Karpas-422 (cell line): ENCODE data around the gene RPL22. TPM values are rescaled to one million over a fixed set of nuclear protein-coding genes. Genes with fewer than 3 reads are reported as not detected.

Experiments
- DNase-seq: peaks from one replicate; pipeline ENCODE4 v3.0.0-alpha.2; 2015
- H2AFZ ChIP-seq: fragments of 200-600 bp; sonication (generic); 2 replicates; pipeline ENCODE4 v1.6.1; 2014; ENCODE audit warnings: antibody characterized with exemption, low read length, mixed read lengths
- H3K27ac ChIP-seq: fragments of 200-600 bp; sonication (generic); 2 replicates; pipeline ENCODE4 v1.5.1; 2014; ENCODE audit warnings: mild to moderate bottlenecking, low read length, moderate library complexity
- H3K27me3 ChIP-seq: fragments of 200-600 bp; sonication (generic); 2 replicates; pipeline ENCODE4 v1.6.1; 2014; ENCODE audit warnings: low read length, mixed read lengths
- H3K36me3 ChIP-seq: fragments of 200-600 bp; sonication (generic); 2 replicates; pipeline ENCODE4 v1.6.1; 2014; ENCODE audit warnings: low read length, mixed read lengths; ENCODE audit not compliant: insufficient read depth
- H3K4me1 ChIP-seq: fragments of 200-600 bp; sonication (generic); 2 replicates; pipeline ENCODE4 v1.6.1; 2014; ENCODE audit warnings: mild to moderate bottlenecking, low read length, mixed read lengths
- H3K4me2 ChIP-seq: fragments of 200-600 bp; sonication (generic); 2 replicates; pipeline ENCODE4 v1.6.1; 2014; ENCODE audit warnings: low read length, low read depth, mild to moderate bottlenecking; ENCODE audit not compliant: poor library complexity, severe bottlenecking
- H3K4me3 ChIP-seq: fragments of 200-600 bp; sonication (generic); 2 replicates; pipeline ENCODE4 v1.5.1; 2014; ENCODE audit warnings: mild to moderate bottlenecking, antibody characterized with exemption, low read length, mixed read lengths
- H3K79me2 ChIP-seq: fragments of 200-600 bp; sonication (generic); 2 replicates; pipeline ENCODE4 v1.6.1; 2014; ENCODE audit warnings: mild to moderate bottlenecking, low read length, mixed read lengths
- H3K9ac ChIP-seq: fragments of 200-600 bp; sonication (generic); 2 replicates; pipeline ENCODE4 v1.6.0; 2014; ENCODE audit warnings: low read length
- H3K9me2 ChIP-seq: fragments of 200-600 bp; sonication (generic), shearing (Covaris generic); replicated peaks from 2 replicates; pipeline ENCODE4 v1.6.0; 2014; ENCODE audit warnings: mild to moderate bottlenecking, low read length, moderate library complexity; ENCODE audit not compliant: insufficient read depth
- H3K9me3 ChIP-seq: fragments of 300-700, 200-600 bp; sonication (generic); 2 replicates; pipeline ENCODE4 v1.6.1; 2014; ENCODE audit warnings: low read length, mixed read lengths
- H4K20me1 ChIP-seq: fragments of 200-600 bp; sonication (generic); 2 replicates; pipeline ENCODE4 v1.6.1; 2014; ENCODE audit warnings: mild to moderate bottlenecking, antibody characterized with exemption, low read length, low read depth; ENCODE audit not compliant: insufficient read depth
- total RNA-seq: library from RNA; depleted of rRNA; stranded (reverse); fragments of >200 nt; shearing (Covaris generic); gene quantifications from 2 replicates; pipeline ENCODE4 v1.2.3, GENCODE V29; 2014; ENCODE audit warnings: low replicate concordance

Gene RPL22
- total RNA-seq, 1 experiment from 2014 or later: 183 TPM

DNA sequence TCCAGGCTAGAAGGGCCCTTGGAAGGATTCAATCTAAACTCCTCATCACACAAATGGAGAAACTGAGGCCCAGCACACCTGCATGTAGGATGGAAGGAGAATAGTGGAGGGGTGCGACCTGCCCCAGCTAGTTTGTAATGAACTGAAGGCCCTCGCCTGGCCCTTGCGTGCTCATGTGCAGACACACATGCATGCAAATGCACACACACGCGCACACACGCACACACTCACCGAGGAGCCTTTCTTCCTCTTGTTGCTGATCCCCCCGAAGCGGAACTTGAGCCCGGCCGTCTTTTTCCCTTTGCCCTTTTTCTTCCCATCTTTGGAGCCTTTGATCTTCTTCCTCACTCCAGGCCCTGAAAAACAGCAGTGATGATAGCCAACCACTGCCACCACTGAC lies 47.2 kb downstream of the RPL22 start:
- Histone ChIP-seq H4K20me1 (no peaks in the 10 kb centered on the region), H3K27ac (no peak overlapping the region), H3K79me2 (no peaks in the 10 kb centered on the region), H3K9ac (no peak overlapping the region), H3K4me2 (no peak overlapping the region), H3K4me3 (no peak overlapping the region), H3K36me3 (no peaks in the 10 kb centered on the region), H3K27me3 (no peaks in the 10 kb centered on the region), H2AFZ (no peak overlapping the region), H3K9me2 (no peaks in the 10 kb centered on the region), H3K9me3 (no peaks in the 10 kb centered on the region), H3K4me1 (no peaks in the 10 kb centered on the region)
- no peak for DNase-seq

DNA sequence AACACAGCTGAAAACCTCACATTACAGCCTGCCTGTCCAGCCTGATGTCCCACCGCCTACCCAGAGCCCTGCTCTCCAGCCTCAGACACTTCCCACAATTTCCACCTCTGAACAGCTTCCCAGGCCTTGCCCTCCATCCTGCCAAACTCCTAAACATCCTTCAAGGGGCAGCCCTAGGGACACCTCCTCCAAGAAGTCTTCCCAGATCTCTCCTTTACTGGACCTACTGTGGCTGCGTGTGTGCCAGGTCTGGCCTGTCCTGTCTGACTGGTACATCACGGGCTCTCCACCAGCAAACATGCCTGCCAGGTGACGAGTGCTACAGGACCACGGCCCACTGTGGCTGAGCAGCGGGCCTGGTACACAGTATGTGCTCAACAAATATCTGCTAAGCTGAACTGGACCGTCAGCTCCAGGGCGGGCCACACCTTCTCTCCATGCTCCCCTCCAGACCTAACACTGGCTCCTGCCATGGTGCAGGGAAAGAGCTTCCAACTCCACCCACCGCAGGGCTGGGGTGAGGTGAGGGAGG lies 48.0 kb downstream of the RPL22 start:
- no peak for DNase-seq
- no peak overlapping the region for H3K4me2 ChIP-seq
- no peaks in the 10 kb centered on the region for H3K4me1 ChIP-seq
- H4K20me1 ChIP-seq: no peaks in the 10 kb centered on the region
- no peaks in the 10 kb centered on the region for H3K9me2 ChIP-seq
- no peaks in the 10 kb centered on the region for H3K9me3 ChIP-seq
- H3K27ac ChIP-seq: no peak overlapping the region
- no peaks in the 10 kb centered on the region for H3K36me3 ChIP-seq
- H3K79me2 ChIP-seq: no peaks in the 10 kb centered on the region
- H3K4me3 ChIP-seq: no peak overlapping the region
- no peak overlapping the region for H2AFZ ChIP-seq
- H3K9ac ChIP-seq: no peak overlapping the region
- no peaks in the 10 kb centered on the region for H3K27me3 ChIP-seq

DNA sequence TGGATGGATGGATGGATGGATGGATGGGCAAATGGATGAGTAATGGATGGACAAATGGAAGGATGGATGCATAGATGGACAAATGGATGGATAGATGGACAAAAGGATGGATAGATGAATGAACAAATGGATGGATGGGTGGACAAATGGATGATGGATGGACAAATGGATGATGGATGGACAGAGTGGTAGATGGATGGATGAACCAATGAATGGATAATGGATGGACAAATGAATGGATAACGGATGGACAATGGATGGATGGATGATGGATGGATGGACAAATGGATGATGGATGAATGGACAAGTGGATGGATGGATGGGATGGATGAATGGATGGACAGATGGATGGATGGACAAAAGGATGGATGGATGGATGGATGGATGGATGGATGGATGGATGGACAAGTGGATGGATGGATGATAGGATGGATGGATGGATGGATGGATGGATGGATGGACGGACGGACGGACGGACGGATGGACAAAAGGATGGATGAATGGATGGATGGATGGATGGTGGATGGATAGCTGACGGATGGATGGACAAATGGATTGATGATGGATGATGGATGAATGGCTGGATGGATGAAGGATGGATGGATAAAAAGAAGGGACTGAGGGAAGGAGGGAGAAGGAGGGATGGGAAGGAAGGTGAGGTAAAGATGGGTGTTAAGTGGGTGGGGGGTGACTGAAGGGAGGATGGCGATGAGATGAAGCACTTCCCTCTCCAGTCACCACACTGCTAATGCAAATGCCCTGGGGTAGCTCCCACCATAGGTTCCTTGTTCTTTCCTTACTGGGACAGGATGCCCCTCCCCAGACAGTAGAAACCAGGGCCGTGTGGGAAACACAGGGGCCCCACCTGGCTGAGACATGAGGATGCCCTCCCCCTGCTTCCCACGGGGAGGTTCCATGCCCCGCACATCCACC lies 49.1 kb downstream of the RPL22 start:
- Histone ChIP-seq H3K36me3 (no peaks in the 10 kb centered on the region), H4K20me1 (no peaks in the 10 kb centered on the region), H3K27ac (no peak overlapping the region), H3K9me3 (no peaks in the 10 kb centered on the region), H3K4me3 (no peak overlapping the region), H3K4me1 (no peaks in the 10 kb centered on the region), H3K4me2 (no peak overlapping the region), H3K27me3 (no peaks in the 10 kb centered on the region), H3K79me2 (no peaks in the 10 kb centered on the region), H3K9me2 (no peaks in the 10 kb centered on the region), H3K9ac (no peak overlapping the region), H2AFZ (no peak overlapping the region)
- no peak for DNase-seq

- Histone ChIP-seq H3K27me3 (no peaks in the 10 kb centered on the region), H3K4me3 (no peak overlapping the region), H3K27ac (no peak overlapping the region), H3K4me1 (no peaks in the 10 kb centered on the region), H3K9ac (no peak overlapping the region), H3K9me2 (no peaks in the 10 kb centered on the region), H2AFZ (no peak overlapping the region), H3K9me3 (no peaks in the 10 kb centered on the region), H3K36me3 (no peaks in the 10 kb centered on the region), H3K4me2 (no peak overlapping the region), H3K79me2 (no peaks in the 10 kb centered on the region), H4K20me1 (no peaks in the 10 kb centered on the region)
- no peak for DNase-seq
These were observed 49.8 kb downstream of the RPL22 start for GRCh38 chr1:6149597-6149996.

DNA sequence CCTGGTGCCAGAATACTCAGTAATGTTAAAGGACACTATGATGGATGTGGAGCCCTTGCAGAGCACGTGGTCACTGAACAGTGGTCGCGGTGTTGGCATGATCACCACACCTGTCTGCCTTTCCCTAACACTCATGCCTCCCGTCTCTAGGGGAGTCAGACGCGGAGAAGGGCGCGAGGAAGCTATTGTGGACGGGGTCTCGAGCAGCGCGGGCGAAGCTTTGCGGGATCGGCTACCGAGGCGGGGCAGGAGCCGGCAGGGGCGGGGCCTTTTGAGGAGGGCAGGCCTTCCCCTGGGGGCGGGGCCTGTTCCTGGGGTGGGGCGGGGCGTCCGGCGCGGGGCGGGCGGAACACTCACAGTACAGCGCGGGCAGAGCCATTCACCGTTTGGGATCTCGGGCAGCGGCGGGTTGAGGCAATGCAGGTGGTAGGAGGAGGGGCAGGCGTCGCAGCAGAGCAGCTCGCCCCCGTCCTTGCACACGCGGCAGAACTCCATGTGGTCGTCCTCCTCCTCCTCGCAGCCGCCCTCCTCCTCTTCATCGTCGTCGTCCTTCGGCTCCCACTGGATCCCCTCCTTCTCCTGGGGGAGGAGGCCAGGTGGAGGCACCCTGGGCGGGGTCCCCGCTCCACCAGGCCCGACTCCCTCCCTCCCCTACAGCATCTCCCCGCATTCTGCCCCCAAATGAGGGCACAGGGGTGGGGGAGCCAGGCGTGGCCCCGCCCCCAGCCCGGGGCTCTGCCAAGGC lies 50.7 kb downstream of the RPL22 start:
- Histone ChIP-seq H3K9me3 (no peaks in the 10 kb centered on the region), H2AFZ (no peak overlapping the region), H4K20me1 (no peaks in the 10 kb centered on the region), H3K4me3 (no peak overlapping the region), H3K27ac (no peak overlapping the region), H3K4me1 (no peaks in the 10 kb centered on the region), H3K79me2 (no peaks in the 10 kb centered on the region), H3K4me2 (no peak overlapping the region), H3K27me3 (no peaks in the 10 kb centered on the region), H3K9ac (no peak overlapping the region), H3K36me3 (no peaks in the 10 kb centered on the region), H3K9me2 (no peaks in the 10 kb centered on the region)
- no peak for DNase-seq

- Histone ChIP-seq H2AFZ (no peak overlapping the region), H3K9ac (no peak overlapping the region), H3K4me3 (no peak overlapping the region), H3K79me2 (no peaks in the 10 kb centered on the region), H3K4me1 (no peaks in the 10 kb centered on the region), H3K9me2 (no peaks in the 10 kb centered on the region), H3K9me3 (no peaks in the 10 kb centered on the region), H3K4me2 (no peak overlapping the region), H4K20me1 (no peaks in the 10 kb centered on the region), H3K27ac (no peak overlapping the region), H3K36me3 (no peaks in the 10 kb centered on the region), H3K27me3 (no peaks in the 10 kb centered on the region)
- no peak for DNase-seq
These were observed 53.5 kb downstream of the RPL22 start for GRCh38 chr1:6145864-6146410.

- Histone ChIP-seq H4K20me1 (no peaks in the 10 kb centered on the region), H3K9ac (no peak overlapping the region), H2AFZ (no peak overlapping the region), H3K9me3 (no peaks in the 10 kb centered on the region), H3K27me3 (no peaks in the 10 kb centered on the region), H3K4me2 (no peak overlapping the region), H3K27ac (no peak overlapping the region), H3K4me3 (no peak overlapping the region), H3K9me2 (no peaks in the 10 kb centered on the region), H3K79me2 (no peaks in the 10 kb centered on the region), H3K36me3 (no peaks in the 10 kb centered on the region), H3K4me1 (no peaks in the 10 kb centered on the region)
- no peak for DNase-seq
These were observed 54.0 kb downstream of the RPL22 start for GRCh38 chr1:6145396-6145750.
